CD4-positive, alpha-beta T cell treated with Interleukin-17A for 1 hour (primary cell): ENCODE measurements around the gene MEF2D.
A peak's percentile ranks its signal among the peaks of the same experiment; 100 is the strongest.

Experiments used
- DNase-seq: peaks from one replicate; pipeline ENCODE4 v3.0.0-alpha.2; 2020

Gene MEF2D

GRCh38 chr1:156467385-156467784 lies 33.2 kb downstream of the MEF2D start:
- DNase-seq, result no peak

GRCh38 chr1:156465747-156466365 lies 34.7 kb downstream of the MEF2D start:
- no peak for DNase-seq

- no peak for DNase-seq
Observed at GRCh38 chr1:156464825-156465452, 35.6 kb downstream of the MEF2D start.

GRCh38 chr1:156464335-156464734 lies 36.2 kb downstream of the MEF2D start:
- DNase-seq, result no peak

- DNase-seq, result no peak
Observed at GRCh38 chr1:156463874-156464273, 36.7 kb downstream of the MEF2D start.

GRCh38 chr1:156462954-156463795 lies 37.4 kb downstream of the MEF2D start:
- no peak for DNase-seq

- no peak for DNase-seq
Observed at GRCh38 chr1:156461781-156462647, 38.6 kb downstream of the MEF2D start.

GRCh38 chr1:156461109-156461508 lies 39.5 kb downstream of the MEF2D start:
- DNase-seq, result no peak

- no peak for DNase-seq
Observed at GRCh38 chr1:156460525-156460924, 40.0 kb downstream of the MEF2D start.

- DNase-seq, result no peak
Observed at GRCh38 chr1:156458181-156458503, 42.4 kb downstream of the MEF2D start.

- DNase-seq, result peak; percentile 98
Observed at GRCh38 chr1:156456625-156457465, 43.7 kb downstream of the MEF2D start.

- DNase-seq, result no peak
Observed at GRCh38 chr1:156455362-156455761, 45.2 kb downstream of the MEF2D start.

- DNase-seq, result no peak
Observed at GRCh38 chr1:156452907-156453306, 47.7 kb downstream of the MEF2D start.

GRCh38 chr1:156451505-156452160 lies 48.9 kb downstream of the MEF2D start:
- no peak for DNase-seq

- no peak for DNase-seq
Observed at GRCh38 chr1:156448134-156448967, 52.2 kb downstream of the MEF2D start.

- DNase-seq, result peak; percentile 85
Observed at GRCh38 chr1:156445789-156446263, 54.7 kb downstream of the MEF2D start.

GRCh38 chr1:156444407-156445001 lies 56.1 kb downstream of the MEF2D start:
- DNase-seq, result peak; percentile 37

- no peak for DNase-seq
Observed at GRCh38 chr1:156443286-156443685, 57.3 kb downstream of the MEF2D start.

GRCh38 chr1:156440654-156441437 lies 59.7 kb downstream of the MEF2D start:
- no peak for DNase-seq
